ENCODE data around the gene NCOA1. TPM values are rescaled to one million over a fixed set of nuclear protein-coding genes. Genes with fewer than 3 reads are reported as not detected.
A peak's percentile ranks its signal among the peaks of the same experiment; 100 is the strongest.

Gene NCOA1
- polyA plus RNA-seq, 4 donors = 13.8 to 48.5 (median 20.4) TPM

- Histone ChIP-seq H3K36me3 (ENCODE audit: control insufficient read depth in 3 of 3, insufficient read depth in 2 of 3, low read depth in 1 of 3, low read length in 3 of 3) (peaks cover 11 to 34% (median 19%) of the 10 kb centered on the region in 3 donors), H3K9me3 (ENCODE audit: control insufficient read depth in 2 of 2, insufficient read depth in 1 of 2, low read depth in 1 of 2, low read length in 1 of 2) (no peaks in the 10 kb centered on the region), H3K4me3 (ENCODE audit: low read depth in 1 of 3, low read length in 3 of 3) (no peak overlapping the region), H3K27me3 (ENCODE audit: control insufficient read depth in 3 of 3, insufficient read depth in 3 of 3, low read length in 3 of 3) (no peaks in the 10 kb centered on the region), H3K4me1 (ENCODE audit: control insufficient read depth in 3 of 3, insufficient read depth in 2 of 3, low read depth in 1 of 3, low read length in 2 of 3) (no peaks in the 10 kb centered on the region), H3K27ac (ENCODE audit: low read depth in 1 of 3, low read length in 2 of 3) (no peak overlapping the region)
- DNase-seq (no peak), FAIRE-seq (no peak)
- WGBS, 3 donors = 91 to 97% (median 96%) methylated on average over 4 of the region's 4 CpGs
These were observed 272.8 kb downstream of the NCOA1 start for GRCh38 chr2:24763843-24764242.

- DNase-seq = no peak
- no peaks in the 10 kb centered on the region for H3K27me3 ChIP-seq (ENCODE audit: control insufficient read depth in 3 of 3, insufficient read depth in 3 of 3, low read length in 3 of 3)
- FAIRE-seq = no peak
- no peak overlapping the region for H3K27ac ChIP-seq (ENCODE audit: low read depth in 1 of 3, low read length in 2 of 3)
- no peaks in the 10 kb centered on the region for H3K4me1 ChIP-seq (ENCODE audit: control insufficient read depth in 3 of 3, insufficient read depth in 2 of 3, low read depth in 1 of 3, low read length in 2 of 3)
- WGBS, 3 donors = 69 to 80% (median 71%) methylated on average over 6 of the region's 6 CpGs
- H3K4me3 ChIP-seq (ENCODE audit: low read depth in 1 of 3, low read length in 3 of 3) = no peak overlapping the region
- H3K36me3 ChIP-seq (ENCODE audit: control insufficient read depth in 3 of 3, insufficient read depth in 2 of 3, low read depth in 1 of 3, low read length in 3 of 3) = peaks cover 11 to 36% (median 20%) of the 10 kb centered on the region in 3 donors
- no peaks in the 10 kb centered on the region for H3K9me3 ChIP-seq (ENCODE audit: control insufficient read depth in 2 of 2, insufficient read depth in 1 of 2, low read depth in 1 of 2, low read length in 1 of 2)
These were observed 275.6 kb downstream of the NCOA1 start for GRCh38 chr2:24766609-24767008.

GRCh38 chr2:24768013-24768412, 277.0 kb downstream of the NCOA1 start:
- peaks cover 11 to 28% (median 12%) of the 10 kb centered on the region in 3 donors for H3K36me3 ChIP-seq (ENCODE audit: control insufficient read depth in 3 of 3, insufficient read depth in 2 of 3, low read depth in 1 of 3, low read length in 3 of 3)
- 89 to 93% (median 91%) methylated on average over 5 of the region's 5 CpGs for WGBS, 3 donors
- H3K4me3 ChIP-seq (ENCODE audit: low read depth in 1 of 3, low read length in 3 of 3) = no peak overlapping the region
- FAIRE-seq (no peak), DNase-seq (no peak)
- H3K9me3 ChIP-seq (ENCODE audit: control insufficient read depth in 2 of 2, insufficient read depth in 1 of 2, low read depth in 1 of 2, low read length in 1 of 2) = no peaks in the 10 kb centered on the region
- no peak overlapping the region for H3K27ac ChIP-seq (ENCODE audit: low read depth in 1 of 3, low read length in 2 of 3)
- no peaks in the 10 kb centered on the region for H3K4me1 ChIP-seq (ENCODE audit: control insufficient read depth in 3 of 3, insufficient read depth in 2 of 3, low read depth in 1 of 3, low read length in 2 of 3)
- no peaks in the 10 kb centered on the region for H3K27me3 ChIP-seq (ENCODE audit: control insufficient read depth in 3 of 3, insufficient read depth in 3 of 3, low read length in 3 of 3)

GRCh38 chr2:24768601-24769000, 277.5 kb downstream of the NCOA1 start:
- no peaks in the 10 kb centered on the region for H3K27me3 ChIP-seq (ENCODE audit: control insufficient read depth in 3 of 3, insufficient read depth in 3 of 3, low read length in 3 of 3)
- DNase-seq (no peak), FAIRE-seq (no peak)
- 69 to 90% (median 81%) methylated on average over 7 of the region's 7 CpGs for WGBS, 3 donors
- H3K27ac ChIP-seq (ENCODE audit: low read depth in 1 of 3, low read length in 2 of 3) = no peak overlapping the region
- H3K9me3 ChIP-seq (ENCODE audit: control insufficient read depth in 2 of 2, insufficient read depth in 1 of 2, low read depth in 1 of 2, low read length in 1 of 2) = no peaks in the 10 kb centered on the region
- no peaks in the 10 kb centered on the region for H3K4me1 ChIP-seq (ENCODE audit: control insufficient read depth in 3 of 3, insufficient read depth in 2 of 3, low read depth in 1 of 3, low read length in 2 of 3)
- no peak overlapping the region for H3K4me3 ChIP-seq (ENCODE audit: low read depth in 1 of 3, low read length in 3 of 3)
- H3K36me3 ChIP-seq (ENCODE audit: control insufficient read depth in 3 of 3, insufficient read depth in 2 of 3, low read depth in 1 of 3, low read length in 3 of 3) = peaks cover 11 to 25% (median 12%) of the 10 kb centered on the region in 3 donors

- Histone ChIP-seq H3K27ac (ENCODE audit: low read depth in 1 of 3, low read length in 2 of 3) (no peak overlapping the region), H3K27me3 (ENCODE audit: control insufficient read depth in 3 of 3, insufficient read depth in 3 of 3, low read length in 3 of 3) (no peaks in the 10 kb centered on the region), H3K9me3 (ENCODE audit: control insufficient read depth in 2 of 2, insufficient read depth in 1 of 2, low read depth in 1 of 2, low read length in 1 of 2) (no peaks in the 10 kb centered on the region), H3K4me3 (ENCODE audit: low read depth in 1 of 3, low read length in 3 of 3) (no peak overlapping the region), H3K4me1 (ENCODE audit: control insufficient read depth in 3 of 3, insufficient read depth in 2 of 3, low read depth in 1 of 3, low read length in 2 of 3) (no peaks in the 10 kb centered on the region), H3K36me3 (ENCODE audit: control insufficient read depth in 3 of 3, insufficient read depth in 2 of 3, low read depth in 1 of 3, low read length in 3 of 3) (peaks cover 6 to 16% (median 8%) of the 10 kb centered on the region in 3 donors)
- no peak for DNase-seq
- FAIRE-seq = no peak
- WGBS, 3 donors = 85 to 100% (median 90%) methylated on average over 5 of the region's 5 CpGs
These were observed 280.0 kb downstream of the NCOA1 start for GRCh38 chr2:24771061-24771460.

GRCh38 chr2:24771764-24772586, 280.9 kb downstream of the NCOA1 start:
- Histone ChIP-seq H3K4me3 (ENCODE audit: low read depth in 1 of 3, low read length in 3 of 3) (no peak overlapping the region), H3K27me3 (ENCODE audit: control insufficient read depth in 3 of 3, insufficient read depth in 3 of 3, low read length in 3 of 3) (no peaks in the 10 kb centered on the region), H3K36me3 (ENCODE audit: control insufficient read depth in 3 of 3, insufficient read depth in 2 of 3, low read depth in 1 of 3, low read length in 3 of 3) (peaks cover 6 to 12% (median 8%) of the 10 kb centered on the region in 3 donors), H3K27ac (ENCODE audit: low read depth in 1 of 3, low read length in 2 of 3) (no peak overlapping the region), H3K4me1 (ENCODE audit: control insufficient read depth in 3 of 3, insufficient read depth in 2 of 3, low read depth in 1 of 3, low read length in 2 of 3) (no peaks in the 10 kb centered on the region), H3K9me3 (ENCODE audit: control insufficient read depth in 2 of 2, insufficient read depth in 1 of 2, low read depth in 1 of 2, low read length in 1 of 2) (no peaks in the 10 kb centered on the region)
- DNase-seq = no peak
- no peak for FAIRE-seq
- 94 to 97% (median 96%) methylated on average over 5 of the region's 5 CpGs for WGBS, 3 donors

- Histone ChIP-seq H3K27ac (ENCODE audit: low read depth in 1 of 3, low read length in 2 of 3) (no peak overlapping the region), H3K9me3 (ENCODE audit: control insufficient read depth in 2 of 2, insufficient read depth in 1 of 2, low read depth in 1 of 2, low read length in 1 of 2) (no peaks in the 10 kb centered on the region), H3K36me3 (ENCODE audit: control insufficient read depth in 3 of 3, insufficient read depth in 2 of 3, low read depth in 1 of 3, low read length in 3 of 3) (peaks cover 2 to 5% (median 3%) of the 10 kb centered on the region in 3 donors), H3K4me1 (ENCODE audit: control insufficient read depth in 3 of 3, insufficient read depth in 2 of 3, low read depth in 1 of 3, low read length in 2 of 3) (peaks cover 0 to 8% (median 0%) of the 10 kb centered on the region in 3 donors), H3K4me3 (ENCODE audit: low read depth in 1 of 3, low read length in 3 of 3) (no peak overlapping the region), H3K27me3 (ENCODE audit: control insufficient read depth in 3 of 3, insufficient read depth in 3 of 3, low read length in 3 of 3) (no peaks in the 10 kb centered on the region)
- WGBS, 3 donors = 77 to 85% (median 82%) methylated on average over 3 of the region's 3 CpGs
- DNase-seq (no peak), FAIRE-seq (no peak)
These were observed 283.3 kb downstream of the NCOA1 start for GRCh38 chr2:24774373-24774772.

- WGBS, 3 donors = 49 to 57% (median 50%) methylated on average over 2 of the region's 2 CpGs
- no peaks in the 10 kb centered on the region for H3K27me3 ChIP-seq (ENCODE audit: control insufficient read depth in 3 of 3, insufficient read depth in 3 of 3, low read length in 3 of 3)
- peaks cover 0 to 8% (median 0%) of the 10 kb centered on the region in 3 donors for H3K4me1 ChIP-seq (ENCODE audit: control insufficient read depth in 3 of 3, insufficient read depth in 2 of 3, low read depth in 1 of 3, low read length in 2 of 3)
- DNase-seq (peak; percentile 61 to 76), FAIRE-seq (no peak)
- H3K27ac ChIP-seq (ENCODE audit: low read depth in 1 of 3, low read length in 2 of 3) = peak overlapping the region in 1 of 3 donors; percentile 62
- H3K36me3 ChIP-seq (ENCODE audit: control insufficient read depth in 3 of 3, insufficient read depth in 2 of 3, low read depth in 1 of 3, low read length in 3 of 3) = no peaks in the 10 kb centered on the region
- H3K4me3 ChIP-seq (ENCODE audit: low read depth in 1 of 3, low read length in 3 of 3) = no peak overlapping the region
- H3K9me3 ChIP-seq (ENCODE audit: control insufficient read depth in 2 of 2, insufficient read depth in 1 of 2, low read depth in 1 of 2, low read length in 1 of 2) = no peaks in the 10 kb centered on the region
These were observed 288.1 kb downstream of the NCOA1 start for GRCh38 chr2:24779116-24779515.

Measured in small intestine (tissue), 7 donors.